ENCODE data around the gene ZNF213. TPM values are rescaled to one million over a fixed set of nuclear protein-coding genes. Genes with fewer than 3 reads are reported as not detected.
A peak's percentile ranks its signal among the peaks of the same experiment; 100 is the strongest.

Gene ZNF213
- total RNA-seq, 1 experiment from 2014 or later: 15.9 TPM

DNA sequence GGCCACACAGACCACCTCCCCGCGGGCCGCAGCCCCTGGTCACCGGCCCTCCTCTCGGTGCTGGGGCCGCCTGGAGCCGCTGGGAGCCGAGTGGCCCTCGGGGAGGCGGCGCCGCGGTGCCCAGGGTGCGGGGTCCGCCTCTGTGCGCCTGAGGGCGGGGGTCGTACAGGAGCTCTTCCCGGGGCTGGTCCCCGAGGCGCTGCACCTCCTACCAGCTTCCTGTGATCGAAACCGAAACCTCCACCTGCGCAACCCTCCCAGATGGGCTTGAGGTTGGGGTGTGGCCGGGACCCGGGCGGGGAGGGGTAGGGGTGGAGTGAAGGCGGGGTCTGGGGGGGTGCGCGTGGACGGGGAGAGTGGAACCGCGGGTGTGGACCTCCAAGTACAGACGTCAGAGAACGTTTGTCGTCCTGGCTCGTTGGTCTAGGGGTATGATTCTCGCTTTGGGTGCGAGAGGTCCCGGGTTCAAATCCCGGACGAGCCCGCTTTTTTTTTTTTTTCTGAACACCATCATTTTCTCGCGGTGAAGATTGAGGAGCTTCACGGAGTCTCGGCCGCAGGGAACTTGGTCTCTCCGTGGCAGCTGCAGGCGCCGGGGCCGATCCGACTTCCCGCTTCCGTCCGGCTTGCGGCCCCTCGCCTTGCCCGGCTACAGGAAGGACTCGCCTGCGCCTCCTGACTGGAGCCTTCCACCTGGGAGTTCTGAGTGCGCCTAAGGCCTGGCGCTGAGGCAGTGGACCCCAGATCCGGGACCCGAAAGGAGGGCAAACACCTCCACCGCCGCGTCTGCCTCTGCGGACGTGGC, 23.9 kb downstream of the ZNF213 start:
- Histone ChIP-seq H3K27ac (peak overlapping the region; percentile 98), H3K36me3 (ENCODE audit: low read depth) (no peaks in the 10 kb centered on the region), H3K9me2 (ENCODE audit: insufficient read depth) (no peaks in the 10 kb centered on the region), H2AFZ (peak overlapping the region; percentile 87), H4K20me1 (ENCODE audit: insufficient read depth) (no peaks in the 10 kb centered on the region), H3F3A (ENCODE audit: insufficient read depth, low read depth) (peaks cover 60% of the 10 kb centered on the region), H3K79me2 (ENCODE audit: low read depth) (no peaks in the 10 kb centered on the region), H3K4me1 (replicated peaks; ENCODE audit: insufficient read depth) (no peaks in the 10 kb centered on the region), H3K4me2 (peak overlapping the region; percentile 88), H3K9me3 (ENCODE audit: insufficient read depth, low read depth) (no peaks in the 10 kb centered on the region), H3K27me3 (ENCODE audit: insufficient read depth, low read depth) (no peaks in the 10 kb centered on the region), H3K4me3 (peak overlapping the region; percentile 71)
- intact Hi-C loops (cut with micrococcal nuclease; ENCODE audit: unreplicated experiment): loop anchor here (1.0 to 10.0 kb wide), 3 partner anchors 8 to 486 kb away; partner anchors contain the start of gene ZNF263
- ChIA-PET POLR2A (ENCODE audit: unreplicated experiment) (interaction anchor here (0.6 to 1.0 kb wide), 10 partner anchors 8 to 1115 kb away, joined by 3 to 28 read pairs (median 8); partner anchors contain the start of genes HCFC1R1 and ZNF213), CTCF (interaction anchor here (0.6 to 1.0 kb wide), 6 partner anchors 15 to 490 kb away, joined by 3 to 12 read pairs (median 4); no protein-coding TSS in a partner anchor)
- BruUV-seq (replicated peaks): no TSS peak
- no peak for TF ChIP-seq EZH2 (IDR thresholded peaks at IDR 0.05; ENCODE audit: low read depth)
- TF ChIP-seq, protein P1, sequence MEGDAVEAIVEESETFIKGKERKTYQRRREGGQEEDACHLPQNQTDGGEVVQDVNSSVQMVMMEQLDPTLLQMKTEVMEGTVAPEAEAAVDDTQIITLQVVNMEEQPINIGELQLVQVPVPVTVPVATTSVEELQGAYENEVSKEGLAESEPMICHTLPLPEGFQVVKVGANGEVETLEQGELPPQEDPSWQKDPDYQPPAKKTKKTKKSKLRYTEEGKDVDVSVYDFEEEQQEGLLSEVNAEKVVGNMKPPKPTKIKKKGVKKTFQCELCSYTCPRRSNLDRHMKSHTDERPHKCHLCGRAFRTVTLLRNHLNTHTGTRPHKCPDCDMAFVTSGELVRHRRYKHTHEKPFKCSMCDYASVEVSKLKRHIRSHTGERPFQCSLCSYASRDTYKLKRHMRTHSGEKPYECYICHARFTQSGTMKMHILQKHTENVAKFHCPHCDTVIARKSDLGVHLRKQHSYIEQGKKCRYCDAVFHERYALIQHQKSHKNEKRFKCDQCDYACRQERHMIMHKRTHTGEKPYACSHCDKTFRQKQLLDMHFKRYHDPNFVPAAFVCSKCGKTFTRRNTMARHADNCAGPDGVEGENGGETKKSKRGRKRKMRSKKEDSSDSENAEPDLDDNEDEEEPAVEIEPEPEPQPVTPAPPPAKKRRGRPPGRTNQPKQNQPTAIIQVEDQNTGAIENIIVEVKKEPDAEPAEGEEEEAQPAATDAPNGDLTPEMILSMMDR (conservative IDR thresholded peaks at IDR 0.05): no peak
- DNase-seq: peak; percentile 82 to 95

DNA sequence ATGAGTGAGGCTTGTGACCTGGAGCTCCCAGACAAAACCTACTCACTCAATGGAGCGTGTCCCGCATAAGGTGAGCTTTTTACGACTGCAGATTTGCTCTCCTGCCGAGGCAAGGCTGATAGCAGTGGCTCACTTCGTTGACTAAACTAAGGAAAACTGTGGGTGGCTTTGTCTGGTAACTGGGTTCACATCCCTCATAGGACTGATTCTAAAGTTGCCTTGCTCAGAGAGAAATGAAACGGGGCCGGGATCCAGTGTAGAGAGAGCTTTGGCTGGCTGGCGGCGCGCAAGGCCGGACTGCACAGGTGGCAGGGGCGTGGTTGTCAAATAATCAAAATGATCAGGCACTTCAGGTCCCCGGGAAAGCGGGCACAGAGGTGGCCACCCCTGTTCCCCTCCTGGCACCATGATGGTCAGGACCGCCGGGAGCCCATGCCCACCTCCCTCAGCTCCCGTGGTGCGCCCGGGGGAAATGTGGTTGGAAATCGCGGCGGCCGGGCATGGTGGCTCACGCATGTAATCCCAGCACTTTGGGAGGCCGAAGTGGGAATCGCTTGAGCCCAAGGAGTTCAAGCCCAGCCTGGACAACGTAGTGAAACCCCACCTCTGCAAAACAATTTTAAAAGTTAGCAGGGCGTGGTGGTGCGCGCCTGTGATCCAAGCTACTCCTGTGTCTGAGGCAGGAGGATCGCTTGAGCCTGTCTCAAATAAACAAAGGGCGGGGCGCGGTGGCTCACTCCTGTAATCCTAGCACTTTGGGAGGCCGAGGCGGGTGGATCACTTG, 26.6 kb downstream of the ZNF213 start:
- peak overlapping the region; percentile 65 for H3K4me2 ChIP-seq
- no peaks in the 10 kb centered on the region for H3K36me3 ChIP-seq (ENCODE audit: low read depth)
- TF ChIP-seq EZH2 (IDR thresholded peaks at IDR 0.05; ENCODE audit: low read depth): no peak
- BruUV-seq (replicated peaks): no TSS peak
- no peaks in the 10 kb centered on the region for H3K27me3 ChIP-seq (ENCODE audit: insufficient read depth, low read depth)
- no peaks in the 10 kb centered on the region for H4K20me1 ChIP-seq (ENCODE audit: insufficient read depth)
- H3K27ac ChIP-seq: peak overlapping the region; percentile 53
- no peaks in the 10 kb centered on the region for H3K9me2 ChIP-seq (ENCODE audit: insufficient read depth)
- CTCF ChIA-PET: no interaction called here
- H3K9me3 ChIP-seq (ENCODE audit: insufficient read depth, low read depth): no peaks in the 10 kb centered on the region
- intact Hi-C loops (cut with micrococcal nuclease; ENCODE audit: unreplicated experiment): no loop called here
- peaks cover 46% of the 10 kb centered on the region for H3F3A ChIP-seq (ENCODE audit: insufficient read depth, low read depth)
- peak overlapping the region; percentile 67 for H2AFZ ChIP-seq
- H3K79me2 ChIP-seq (ENCODE audit: low read depth): no peaks in the 10 kb centered on the region
- H3K4me1 ChIP-seq (replicated peaks; ENCODE audit: insufficient read depth): no peaks in the 10 kb centered on the region
- H3K4me3 ChIP-seq: peak overlapping the region; percentile 47
- DNase-seq: peak; percentile 34 to 56
- POLR2A ChIA-PET (ENCODE audit: unreplicated experiment): interaction anchor here (0.6 to 0.9 kb wide), 4 partner anchors 13 to 167 kb away, joined by 4 to 12 read pairs (median 8); no protein-coding TSS in a partner anchor

DNA sequence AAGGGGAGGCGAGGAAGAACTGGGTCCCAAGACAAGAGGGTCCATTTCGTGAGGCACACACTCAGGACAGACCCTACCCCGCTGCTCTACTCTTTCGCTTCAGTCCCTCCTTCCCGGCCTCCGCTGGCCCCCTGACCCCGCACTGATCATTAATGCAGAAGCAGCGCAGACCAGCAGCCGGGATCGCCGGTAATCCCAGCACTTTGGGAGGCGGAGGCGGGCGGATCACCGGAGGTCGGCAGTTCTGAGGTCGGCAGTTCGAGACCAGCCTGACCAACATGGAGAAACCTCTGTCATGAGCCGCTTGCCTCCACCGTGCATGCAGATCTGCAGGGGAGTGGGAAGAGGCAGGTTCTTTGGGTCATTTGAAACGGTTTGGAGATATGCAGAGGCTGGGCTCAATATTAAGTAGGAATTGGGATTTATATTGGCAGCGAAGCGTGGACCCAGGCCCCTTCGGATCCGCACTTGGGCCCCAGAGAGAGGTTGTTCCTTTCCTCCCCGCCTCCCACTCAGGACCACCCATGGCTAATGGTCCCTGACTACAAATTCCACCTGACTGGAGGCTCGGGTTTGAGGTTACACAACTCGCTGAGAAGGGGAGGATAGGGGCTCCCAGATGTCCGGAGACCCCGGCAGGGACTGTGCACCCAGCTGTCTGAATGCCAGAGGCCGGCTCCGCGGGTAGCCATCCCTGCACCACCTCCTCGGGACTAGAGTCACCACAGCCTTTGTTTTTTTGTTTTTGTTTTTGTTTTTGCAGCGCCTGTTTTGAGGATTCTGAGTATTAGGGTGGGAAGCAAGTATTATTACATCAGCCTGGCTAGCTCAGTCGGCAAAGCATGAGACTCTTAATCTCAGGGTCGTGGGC, 29.5 kb downstream of the ZNF213 start:
- no peak for DNase-seq

More for the DNA sequence above, 29.5 kb downstream of the ZNF213 start:
- intact Hi-C loops (cut with micrococcal nuclease; ENCODE audit: unreplicated experiment): no loop called here
- H3K9me3 ChIP-seq (ENCODE audit: insufficient read depth, low read depth): no peaks in the 10 kb centered on the region
- H4K20me1 ChIP-seq (ENCODE audit: insufficient read depth): no peaks in the 10 kb centered on the region
- H3K4me1 ChIP-seq (replicated peaks; ENCODE audit: insufficient read depth): 0 out of 2 replicates have a peak, but pooled peaks cover 4% of the 10 kb centered on the region
- no peak overlapping the region for H3K4me2 ChIP-seq
- BruUV-seq (replicated peaks): no TSS peak
- no peaks in the 10 kb centered on the region for H3K9me2 ChIP-seq (ENCODE audit: insufficient read depth)
- no peak overlapping the region for H3K4me3 ChIP-seq
- H3F3A ChIP-seq (ENCODE audit: insufficient read depth, low read depth): peaks cover 27% of the 10 kb centered on the region
- H3K36me3 ChIP-seq (ENCODE audit: low read depth): no peaks in the 10 kb centered on the region
- no peak overlapping the region for H3K27ac ChIP-seq
- POLR2A ChIA-PET (ENCODE audit: unreplicated experiment): interaction anchor here (0.7 kb wide), 1 partner anchor 108 kb away, joined by 5 read pairs; no protein-coding TSS in a partner anchor
- TF ChIP-seq, protein P1 (conservative IDR thresholded peaks at IDR 0.05): no peak
- CTCF ChIA-PET: interaction anchor here (0.5 kb wide), 3 partner anchors 71 to 768 kb away, joined by 3 to 4 read pairs (median 3); no protein-coding TSS in a partner anchor
- no peak overlapping the region for H2AFZ ChIP-seq
- no peaks in the 10 kb centered on the region for H3K79me2 ChIP-seq (ENCODE audit: low read depth)
- no peaks in the 10 kb centered on the region for H3K27me3 ChIP-seq (ENCODE audit: insufficient read depth, low read depth)
